ENCODE data around the gene ADCY2.
A peak's percentile ranks its signal among the peaks of the same experiment; 100 is the strongest.

Gene ADCY2

DNA sequence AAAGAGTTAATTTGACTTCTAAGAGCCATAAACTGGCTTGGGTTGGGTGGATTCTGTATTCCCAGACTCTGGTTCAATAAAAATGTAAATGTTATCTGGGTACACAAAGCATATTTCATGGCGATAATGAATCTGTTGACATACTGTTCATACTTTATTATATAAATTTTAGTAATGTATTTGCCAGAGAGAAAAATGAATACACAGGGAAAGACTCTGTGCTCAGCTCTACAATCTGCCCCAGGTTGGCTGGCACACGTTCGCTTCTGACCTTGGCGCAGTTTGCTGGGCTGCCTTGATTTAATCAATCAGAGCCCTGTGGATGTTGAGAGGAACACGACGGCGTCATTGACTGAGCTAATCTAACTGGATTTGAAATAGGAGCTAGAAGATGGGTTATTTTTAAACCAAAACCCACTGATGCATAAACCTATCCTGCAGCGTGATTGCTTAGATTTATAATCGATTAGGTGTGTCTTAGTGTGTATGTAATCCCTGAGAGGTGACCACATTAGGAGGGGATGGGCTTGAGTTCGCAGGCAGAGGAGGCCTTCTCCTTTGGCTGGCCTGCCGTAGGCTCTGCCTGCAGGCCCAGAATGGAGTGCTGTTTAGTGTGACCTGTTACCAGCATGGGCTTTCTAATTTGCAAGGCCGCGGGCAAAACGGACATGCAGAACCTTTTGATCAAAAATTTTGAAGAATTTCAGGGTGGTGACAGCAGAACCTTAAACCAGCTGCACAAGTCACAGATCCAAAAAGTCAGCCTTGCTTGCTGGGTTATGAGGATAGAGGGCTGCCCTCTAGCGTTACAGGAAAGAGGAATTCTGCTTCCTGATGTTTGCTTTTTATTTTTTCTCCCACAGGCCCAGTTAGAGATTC, 3.9 kb upstream of the ADCY2 start:
- no peak overlapping the region for H3K4me3 ChIP-seq (replicated peaks; ENCODE audit: low read depth, low read length)
- H3K36me3 ChIP-seq (ENCODE audit: control insufficient read depth, insufficient read depth, low read length) = no peaks in the 10 kb centered on the region
- TF ChIP-seq, protein P1, sequence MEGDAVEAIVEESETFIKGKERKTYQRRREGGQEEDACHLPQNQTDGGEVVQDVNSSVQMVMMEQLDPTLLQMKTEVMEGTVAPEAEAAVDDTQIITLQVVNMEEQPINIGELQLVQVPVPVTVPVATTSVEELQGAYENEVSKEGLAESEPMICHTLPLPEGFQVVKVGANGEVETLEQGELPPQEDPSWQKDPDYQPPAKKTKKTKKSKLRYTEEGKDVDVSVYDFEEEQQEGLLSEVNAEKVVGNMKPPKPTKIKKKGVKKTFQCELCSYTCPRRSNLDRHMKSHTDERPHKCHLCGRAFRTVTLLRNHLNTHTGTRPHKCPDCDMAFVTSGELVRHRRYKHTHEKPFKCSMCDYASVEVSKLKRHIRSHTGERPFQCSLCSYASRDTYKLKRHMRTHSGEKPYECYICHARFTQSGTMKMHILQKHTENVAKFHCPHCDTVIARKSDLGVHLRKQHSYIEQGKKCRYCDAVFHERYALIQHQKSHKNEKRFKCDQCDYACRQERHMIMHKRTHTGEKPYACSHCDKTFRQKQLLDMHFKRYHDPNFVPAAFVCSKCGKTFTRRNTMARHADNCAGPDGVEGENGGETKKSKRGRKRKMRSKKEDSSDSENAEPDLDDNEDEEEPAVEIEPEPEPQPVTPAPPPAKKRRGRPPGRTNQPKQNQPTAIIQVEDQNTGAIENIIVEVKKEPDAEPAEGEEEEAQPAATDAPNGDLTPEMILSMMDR (IDR thresholded peaks at IDR 0.05; ENCODE audit: insufficient read depth, low read length, poor library complexity, severe bottlenecking) = peak; percentile 37
- no peak for DNase-seq (ENCODE audit: extremely low read depth, insufficient read length)
- H3K27me3 ChIP-seq (replicated peaks; ENCODE audit: control insufficient read depth, insufficient read depth, low read length) = no peaks in the 10 kb centered on the region

DNA sequence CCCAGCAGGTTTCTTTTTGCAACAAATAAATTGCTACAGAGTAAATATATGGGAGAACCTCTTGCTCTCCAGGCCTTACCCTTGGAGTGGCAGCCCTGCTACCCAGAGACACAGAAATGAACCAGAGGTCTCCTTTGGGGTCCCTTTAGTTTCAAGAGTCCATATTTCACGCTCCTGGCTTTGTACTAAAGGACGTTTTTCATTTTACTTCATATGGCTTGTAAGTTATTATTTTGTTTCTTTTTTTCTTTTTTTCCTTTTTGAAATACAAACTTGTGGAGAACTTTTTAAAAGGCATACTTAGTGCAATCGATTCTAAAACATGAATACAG, 3.3 kb upstream of the ADCY2 start:
- no peak overlapping the region for H3K4me3 ChIP-seq (replicated peaks; ENCODE audit: low read depth, low read length)
- no peak for DNase-seq (ENCODE audit: extremely low read depth, insufficient read length)
- no peaks in the 10 kb centered on the region for H3K36me3 ChIP-seq (ENCODE audit: control insufficient read depth, insufficient read depth, low read length)
- no peaks in the 10 kb centered on the region for H3K27me3 ChIP-seq (replicated peaks; ENCODE audit: control insufficient read depth, insufficient read depth, low read length)
- TF ChIP-seq, protein P1 (IDR thresholded peaks at IDR 0.05; ENCODE audit: insufficient read depth, low read length, poor library complexity, severe bottlenecking) = no peak

- TF ChIP-seq, protein P1 (IDR thresholded peaks at IDR 0.05; ENCODE audit: insufficient read depth, low read length, poor library complexity, severe bottlenecking) = no peak
- no peak for DNase-seq (ENCODE audit: extremely low read depth, insufficient read length)
- Histone ChIP-seq H3K36me3 (ENCODE audit: control insufficient read depth, insufficient read depth, low read length) (no peaks in the 10 kb centered on the region), H3K27me3 (replicated peaks; ENCODE audit: control insufficient read depth, insufficient read depth, low read length) (no peaks in the 10 kb centered on the region), H3K4me3 (replicated peaks; ENCODE audit: low read depth, low read length) (no peak overlapping the region)
Observed at GRCh38 chr5:7393921-7394799, 1.8 kb upstream of the ADCY2 start.

- TF ChIP-seq, protein P1 (IDR thresholded peaks at IDR 0.05; ENCODE audit: insufficient read depth, low read length, poor library complexity, severe bottlenecking) = no peak
- Histone ChIP-seq H3K27me3 (replicated peaks; ENCODE audit: control insufficient read depth, insufficient read depth, low read length) (no peaks in the 10 kb centered on the region), H3K4me3 (replicated peaks; ENCODE audit: low read depth, low read length) (no peak overlapping the region), H3K36me3 (ENCODE audit: control insufficient read depth, insufficient read depth, low read length) (no peaks in the 10 kb centered on the region)
- no peak for DNase-seq (ENCODE audit: extremely low read depth, insufficient read length)
Observed at GRCh38 chr5:7394889-7395431, 978 bp upstream of the ADCY2 start.

DNA sequence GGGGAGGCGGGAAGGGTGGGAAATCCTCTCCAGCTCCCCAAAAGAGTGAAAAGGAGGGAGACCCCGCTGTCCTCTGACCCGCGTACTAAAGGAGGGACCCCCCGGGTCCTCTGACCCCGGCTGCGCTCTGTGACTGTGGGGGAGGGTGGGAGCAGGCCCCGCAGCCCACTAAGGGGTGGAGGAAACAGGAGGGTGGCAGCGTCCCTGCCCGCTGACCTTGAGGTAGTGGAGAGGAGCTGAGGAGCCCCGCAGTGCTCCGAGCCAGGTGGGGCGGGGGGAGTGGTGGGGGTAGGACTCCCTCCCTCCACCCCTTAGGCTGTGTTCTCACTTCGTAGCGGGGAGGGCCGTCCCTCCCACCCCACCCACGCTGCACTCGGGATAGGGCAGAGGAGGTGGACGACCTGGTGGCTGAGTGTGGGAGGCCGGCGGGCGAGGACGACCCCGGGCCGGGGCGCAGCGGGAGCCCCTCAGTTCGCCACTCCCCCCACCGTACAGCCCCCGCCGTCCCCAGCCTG, 449 bp upstream of the ADCY2 start:
- DNase-seq (ENCODE audit: extremely low read depth, insufficient read length) = no peak
- Histone ChIP-seq H3K36me3 (ENCODE audit: control insufficient read depth, insufficient read depth, low read length) (no peaks in the 10 kb centered on the region), H3K4me3 (replicated peaks; ENCODE audit: low read depth, low read length) (no peak overlapping the region), H3K27me3 (replicated peaks; ENCODE audit: control insufficient read depth, insufficient read depth, low read length) (no peaks in the 10 kb centered on the region)
- TF ChIP-seq, protein P1 (IDR thresholded peaks at IDR 0.05; ENCODE audit: insufficient read depth, low read length, poor library complexity, severe bottlenecking) = no peak

All from GM06990 (cell line).